Ishikawa (cell line): Measurements from ENCODE around the gene CTNNA3.

Source experiments
- NFIC ChIP-seq: IDR thresholded peaks from 2 replicates; pipeline ENCODE4 v1.6.1; 2012
- RAD21 ChIP-seq: IDR thresholded peaks from 2 replicates; pipeline ENCODE4 v1.6.1; 2012; ENCODE audit warnings: low read depth
- TAF1 ChIP-seq: IDR thresholded peaks from 2 replicates; pipeline ENCODE4 v1.6.1; 2012; ENCODE audit warnings: low read depth, mild to moderate bottlenecking
- TCF12 ChIP-seq: IDR thresholded peaks from 2 replicates; pipeline ENCODE4 v1.6.1; 2012; ENCODE audit warnings: low read depth
- TEAD4 ChIP-seq: IDR thresholded peaks from 2 replicates; pipeline ENCODE4 v1.6.1; 2012
- YY1 ChIP-seq: IDR thresholded peaks from 2 replicates; pipeline ENCODE4 v1.6.1; 2012; ENCODE audit warnings: low read depth
- ZBTB7A ChIP-seq: IDR thresholded peaks from 2 replicates; pipeline ENCODE4 v1.6.1; 2012; ENCODE audit warnings: low read depth
- TF ChIP-seq, protein P1 (sequence below): IDR thresholded peaks from 2 replicates; pipeline ENCODE4 v1.6.1; 2012

DNA sequence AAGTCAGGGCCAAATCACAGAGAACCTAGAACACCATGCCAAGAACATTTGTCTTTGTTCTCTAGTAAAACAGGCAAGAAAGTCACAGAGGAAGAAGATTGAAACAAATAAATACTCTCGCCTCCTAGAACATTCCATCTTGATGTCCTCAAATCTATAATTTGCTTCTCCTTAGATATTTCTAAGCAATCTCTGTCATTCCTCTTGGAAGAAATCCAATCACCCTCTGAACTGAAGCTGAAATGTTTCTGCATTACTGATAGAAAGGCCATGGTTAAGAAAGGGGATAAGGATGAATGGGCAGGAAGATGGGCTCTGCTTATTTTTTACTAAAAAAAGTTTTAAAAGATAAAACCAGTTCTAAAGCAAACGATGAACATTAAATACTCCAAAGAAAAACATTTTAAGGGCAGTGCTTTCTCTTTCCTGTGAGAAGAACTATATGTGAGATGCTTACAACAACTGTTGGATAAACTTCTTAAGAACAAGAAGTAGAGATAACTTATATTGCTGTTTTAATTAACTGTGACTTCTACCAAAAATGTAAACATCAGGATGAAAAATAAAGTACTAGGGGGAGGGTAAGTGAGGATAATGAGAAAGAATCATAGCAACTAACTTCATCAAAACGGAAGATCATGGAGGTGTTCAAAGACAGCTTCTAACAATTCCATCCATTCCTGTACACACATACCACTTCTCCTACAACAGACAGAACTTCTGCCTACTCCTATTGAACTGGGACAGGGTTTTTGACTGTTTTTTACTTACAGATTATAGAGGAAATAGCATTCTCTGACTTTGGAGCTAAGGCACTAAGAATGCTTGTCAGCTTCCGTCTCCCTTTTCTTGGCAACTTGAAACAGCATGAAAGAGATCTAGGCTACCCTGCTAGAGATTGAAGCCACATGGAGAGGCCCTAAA, 923.2 kb downstream of the CTNNA3 start:
- TF ChIP-seq TAF1 (no peak), ZBTB7A (no peak), NFIC (no peak), TCF12 (no peak), TEAD4 (no peak), YY1 (no peak), RAD21 (no peak)
- TF ChIP-seq, protein P1, sequence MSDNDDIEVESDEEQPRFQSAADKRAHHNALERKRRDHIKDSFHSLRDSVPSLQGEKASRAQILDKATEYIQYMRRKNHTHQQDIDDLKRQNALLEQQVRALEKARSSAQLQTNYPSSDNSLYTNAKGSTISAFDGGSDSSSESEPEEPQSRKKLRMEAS, result no peak
